ENCODE results near the gene RAET1L.

- TF ChIP-seq CTCF (IDR thresholded peaks at IDR 0.05) (no peak), POLR2A (IDR thresholded peaks at IDR 0.05) (no peak)
Observed at GRCh38 chr6:150046943-150047342, 21.6 kb upstream of the RAET1L start.
